MM.1S (cell line): ENCODE data around the gene CDT1.

ENCODE experiments used
- DNase-seq: peaks from one replicate; pipeline ENCODE4 v3.0.0-alpha.2; 2015
- H2AFZ ChIP-seq: fragments of 300-600 bp; sonication (generic); 2 replicates; pipeline ENCODE4 v1.6.0; 2016; ENCODE audit warnings: antibody characterized with exemption, low read length
- H3F3A ChIP-seq: fragments of 300-600 bp; sonication (generic); 2 replicates; pipeline ENCODE4 v1.6.1; 2016; ENCODE audit warnings: mild to moderate bottlenecking, antibody characterized with exemption, low read length, moderate library complexity, mixed read lengths; ENCODE audit not compliant: insufficient read depth
- H3K27ac ChIP-seq: fragments of 300-600 bp; sonication (generic); 2 replicates; pipeline ENCODE4 v1.5.1; 2016; ENCODE audit warnings: mild to moderate bottlenecking, low read length
- H3K27me3 ChIP-seq: fragments of 300-600 bp; sonication (generic); replicated peaks from 2 replicates; pipeline ENCODE4 v1.6.0; 2016; ENCODE audit warnings: low read length; ENCODE audit not compliant: insufficient read depth
- H3K36me3 ChIP-seq: fragments of 300-600 bp; sonication (generic); replicated peaks from 2 replicates; pipeline ENCODE4 v1.6.1; 2016; ENCODE audit warnings: mild to moderate bottlenecking, low read length, mixed read lengths; ENCODE audit not compliant: insufficient read depth
- H3K4me1 ChIP-seq: fragments of 300-600 bp; sonication (generic); 2 replicates; pipeline ENCODE4 v1.6.1; 2016; ENCODE audit warnings: low read length, mixed read lengths
- H3K4me2 ChIP-seq: fragments of 300-600 bp; sonication (generic); 2 replicates; pipeline ENCODE4 v1.6.0; 2016; ENCODE audit warnings: low read depth, low read length
- H3K4me3 ChIP-seq: fragments of 300-600 bp; sonication (generic); 2 replicates; pipeline ENCODE4 v1.5.1; 2016; ENCODE audit warnings: low read length, mixed read lengths
- H3K79me2 ChIP-seq: fragments of 300-600 bp; sonication (generic); 2 replicates; pipeline ENCODE4 v1.6.1; 2016; ENCODE audit warnings: mixed run types, low read length, mixed read lengths
- H3K9ac ChIP-seq: fragments of 300-600 bp; sonication (generic); 2 replicates; pipeline ENCODE4 v1.6.1; 2016; ENCODE audit warnings: low read length, mixed read lengths
- H3K9me2 ChIP-seq: fragments of 300-600 bp; sonication (generic); replicated peaks from 2 replicates; pipeline ENCODE4 v1.6.1; 2016; ENCODE audit warnings: mild to moderate bottlenecking, low read length, mixed read lengths; ENCODE audit not compliant: insufficient read depth
- H3K9me3 ChIP-seq: fragments of 300-600 bp; sonication (generic); replicated peaks from 2 replicates; pipeline ENCODE4 v1.6.1; 2016; ENCODE audit warnings: mild to moderate bottlenecking, low read length, mixed read lengths; ENCODE audit not compliant: insufficient read depth
- H4K20me1 ChIP-seq: fragments of 300-600 bp; sonication (generic); 2 replicates; pipeline ENCODE4 v1.6.1; 2016; ENCODE audit warnings: mild to moderate bottlenecking, low read length, moderate library complexity, mixed read lengths; ENCODE audit not compliant: insufficient read depth
- EZH2 ChIP-seq: fragments of 300-600 bp; sonication (generic); optimal IDR thresholded peaks from 2 replicates; pipeline ENCODE3; 2017; ENCODE audit warnings: low read depth, mild to moderate bottlenecking, antibody characterized with exemption, low read length, mixed read lengths
- EZH2phosphoT487 ChIP-seq: fragments of 300-600 bp; sonication (generic); IDR thresholded peaks from 2 replicates; pipeline ENCODE4 v1.6.1; 2018; ENCODE audit warnings: antibody characterized with exemption, low read length
- TF ChIP-seq, protein P1 (sequence below): fragments of 300-600 bp; sonication (generic); IDR thresholded peaks from 2 replicates; pipeline ENCODE4 v1.5.1; 2016; ENCODE audit warnings: antibody characterized with exemption, low read length, mixed read lengths

Gene CDT1

DNA sequence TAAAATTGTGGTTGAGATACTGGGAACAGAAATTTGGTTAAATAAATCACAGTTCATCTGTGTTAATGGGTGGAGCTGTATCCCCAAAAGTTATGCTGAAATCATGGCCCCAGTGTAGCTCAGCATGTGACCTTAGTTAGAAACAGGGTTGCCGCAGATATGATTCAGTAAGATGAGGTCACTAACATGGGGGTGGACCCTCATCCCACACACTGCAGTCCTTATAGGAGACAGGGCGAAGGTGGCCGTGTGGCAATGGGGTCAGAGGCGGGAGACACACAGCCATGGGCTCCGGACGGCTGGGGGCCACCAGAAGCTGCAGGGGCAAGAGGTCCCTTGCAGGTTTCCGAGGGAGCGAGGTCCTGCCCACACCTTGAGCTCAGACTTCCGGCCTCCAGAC is 42.5 kb downstream of the CDT1 start:
- no peaks in the 10 kb centered on the region for H3K9me3 ChIP-seq
- H3K4me1 ChIP-seq, result no peaks in the 10 kb centered on the region
- no peaks in the 10 kb centered on the region for H3K9me2 ChIP-seq
- TF ChIP-seq EZH2phosphoT487 (no peak), EZH2 (no peak)
- TF ChIP-seq, protein P1, sequence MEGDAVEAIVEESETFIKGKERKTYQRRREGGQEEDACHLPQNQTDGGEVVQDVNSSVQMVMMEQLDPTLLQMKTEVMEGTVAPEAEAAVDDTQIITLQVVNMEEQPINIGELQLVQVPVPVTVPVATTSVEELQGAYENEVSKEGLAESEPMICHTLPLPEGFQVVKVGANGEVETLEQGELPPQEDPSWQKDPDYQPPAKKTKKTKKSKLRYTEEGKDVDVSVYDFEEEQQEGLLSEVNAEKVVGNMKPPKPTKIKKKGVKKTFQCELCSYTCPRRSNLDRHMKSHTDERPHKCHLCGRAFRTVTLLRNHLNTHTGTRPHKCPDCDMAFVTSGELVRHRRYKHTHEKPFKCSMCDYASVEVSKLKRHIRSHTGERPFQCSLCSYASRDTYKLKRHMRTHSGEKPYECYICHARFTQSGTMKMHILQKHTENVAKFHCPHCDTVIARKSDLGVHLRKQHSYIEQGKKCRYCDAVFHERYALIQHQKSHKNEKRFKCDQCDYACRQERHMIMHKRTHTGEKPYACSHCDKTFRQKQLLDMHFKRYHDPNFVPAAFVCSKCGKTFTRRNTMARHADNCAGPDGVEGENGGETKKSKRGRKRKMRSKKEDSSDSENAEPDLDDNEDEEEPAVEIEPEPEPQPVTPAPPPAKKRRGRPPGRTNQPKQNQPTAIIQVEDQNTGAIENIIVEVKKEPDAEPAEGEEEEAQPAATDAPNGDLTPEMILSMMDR, result no peak
- H3K4me3 ChIP-seq, result no peak overlapping the region
- H3K4me2 ChIP-seq, result no peak overlapping the region
- no peaks in the 10 kb centered on the region for H3K27me3 ChIP-seq
- DNase-seq, result no peak
- H4K20me1 ChIP-seq, result no peaks in the 10 kb centered on the region
- H3K9ac ChIP-seq, result no peak overlapping the region
- H3K27ac ChIP-seq, result no peak overlapping the region
- no peaks in the 10 kb centered on the region for H3K79me2 ChIP-seq
- no peaks in the 10 kb centered on the region for H3F3A ChIP-seq
- no peak overlapping the region for H2AFZ ChIP-seq
- H3K36me3 ChIP-seq, result no peaks in the 10 kb centered on the region

DNA sequence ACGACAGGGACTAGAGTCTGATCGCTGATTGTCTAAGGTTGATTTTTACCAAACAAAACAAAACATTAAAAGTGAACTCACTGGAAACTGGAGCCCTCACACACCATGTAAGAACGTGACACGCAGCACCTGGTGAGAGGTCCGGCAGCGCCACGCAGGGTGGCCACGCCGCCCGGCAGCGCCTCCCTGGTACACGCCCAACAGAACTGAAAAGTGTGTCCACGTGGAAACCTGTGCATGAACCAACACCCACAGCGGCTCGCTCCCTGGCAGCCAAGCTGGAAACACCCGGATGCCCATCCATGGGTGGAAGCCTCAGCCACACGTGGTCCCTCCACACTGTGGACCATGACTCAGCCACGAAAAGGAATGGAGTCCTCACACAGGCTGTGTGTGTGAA is 44.1 kb downstream of the CDT1 start:
- no peaks in the 10 kb centered on the region for H3K9me3 ChIP-seq
- no peak overlapping the region for H2AFZ ChIP-seq
- H3K4me1 ChIP-seq, result no peaks in the 10 kb centered on the region
- DNase-seq, result no peak
- no peaks in the 10 kb centered on the region for H3K27me3 ChIP-seq
- H3F3A ChIP-seq, result no peaks in the 10 kb centered on the region
- H3K36me3 ChIP-seq, result no peaks in the 10 kb centered on the region
- H3K9me2 ChIP-seq, result no peaks in the 10 kb centered on the region
- no peak overlapping the region for H3K4me2 ChIP-seq
- H3K4me3 ChIP-seq, result no peak overlapping the region
- TF ChIP-seq, protein P1, result no peak
- TF ChIP-seq EZH2phosphoT487 (no peak), EZH2 (no peak)
- no peaks in the 10 kb centered on the region for H3K79me2 ChIP-seq
- no peak overlapping the region for H3K9ac ChIP-seq
- no peak overlapping the region for H3K27ac ChIP-seq
- no peaks in the 10 kb centered on the region for H4K20me1 ChIP-seq

DNA sequence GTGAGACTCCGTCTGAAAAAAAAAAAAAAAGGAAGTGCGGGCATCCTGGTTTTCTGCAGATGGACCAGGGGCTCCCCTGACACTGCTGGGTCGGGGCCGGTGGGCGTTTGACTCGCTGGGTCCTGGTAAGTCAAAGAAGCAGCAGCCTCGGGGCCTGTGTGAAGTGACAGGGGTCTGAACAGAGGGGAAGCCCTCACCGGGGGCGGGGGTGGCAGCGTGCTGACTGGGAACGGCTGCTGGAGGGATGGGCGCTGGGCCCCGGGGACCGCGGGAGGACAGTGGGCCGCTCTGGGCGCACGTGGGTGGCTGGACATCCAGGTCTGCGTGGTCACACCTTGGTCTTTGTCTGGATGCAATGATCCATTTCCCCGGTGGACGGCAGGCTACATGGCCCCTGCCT is 45.0 kb downstream of the CDT1 start:
- Histone ChIP-seq H3K4me3 (no peak overlapping the region), H3K27me3 (no peaks in the 10 kb centered on the region), H3F3A (no peaks in the 10 kb centered on the region), H3K27ac (no peak overlapping the region), H3K9ac (no peak overlapping the region), H3K4me2 (no peak overlapping the region), H3K36me3 (no peaks in the 10 kb centered on the region), H3K79me2 (no peaks in the 10 kb centered on the region), H3K4me1 (no peaks in the 10 kb centered on the region), H2AFZ (no peak overlapping the region), H3K9me3 (no peaks in the 10 kb centered on the region), H3K9me2 (no peaks in the 10 kb centered on the region), H4K20me1 (no peaks in the 10 kb centered on the region)
- DNase-seq, result no peak
- TF ChIP-seq EZH2phosphoT487, result no peak
- TF ChIP-seq EZH2, result no peak
- TF ChIP-seq, protein P1, result no peak
